Rectal smooth muscle tissue (tissue), 1 donor: ENCODE results near the gene CFAP221.

Experiments used
- H3K27ac ChIP-seq: one replicate; pipeline ENCODE4 v1.7.0; 2013; ENCODE audit warnings: low read depth, low read length, inconsistent platforms
- H3K27me3 ChIP-seq: one replicate; pipeline ENCODE4 v1.7.0; 2013; ENCODE audit warnings: low read length; ENCODE audit not compliant: control insufficient read depth, insufficient read depth
- H3K36me3 ChIP-seq: one replicate; pipeline ENCODE4 v1.7.0; 2013; ENCODE audit warnings: low read length; ENCODE audit not compliant: control insufficient read depth, insufficient read depth
- H3K4me1 ChIP-seq: one replicate; pipeline ENCODE4 v1.7.0; 2013; ENCODE audit warnings: low read length; ENCODE audit not compliant: control insufficient read depth, insufficient read depth
- H3K4me3 ChIP-seq: one replicate; pipeline ENCODE4 v1.7.0; 2013; ENCODE audit warnings: low read length
- H3K9ac ChIP-seq: one replicate; pipeline ENCODE4 v1.7.0; 2013; ENCODE audit warnings: low read length

The CFAP221 gene

GRCh38 chr2:119544939-119545475, 758 bp downstream of the CFAP221 start:
- H3K27ac ChIP-seq: no peak overlapping the region
- no peaks in the 10 kb centered on the region for H3K27me3 ChIP-seq
- no peaks in the 10 kb centered on the region for H3K36me3 ChIP-seq
- peaks cover 5% of the 10 kb centered on the region for H3K4me1 ChIP-seq
- peak overlapping the region; percentile 57 for H3K4me3 ChIP-seq
- no peak overlapping the region for H3K9ac ChIP-seq

- Histone ChIP-seq H3K27ac (no peak overlapping the region), H3K4me3 (no peak overlapping the region), H3K4me1 (peaks cover 5% of the 10 kb centered on the region), H3K27me3 (no peaks in the 10 kb centered on the region), H3K36me3 (no peaks in the 10 kb centered on the region), H3K9ac (no peak overlapping the region)
Measured at GRCh38 chr2:119545754-119546446, 1.7 kb downstream of the CFAP221 start.

GRCh38 chr2:119546447-119546767, 2.2 kb downstream of the CFAP221 start:
- Histone ChIP-seq H3K27ac (no peak overlapping the region), H3K4me3 (no peak overlapping the region), H3K27me3 (no peaks in the 10 kb centered on the region), H3K4me1 (peaks cover 5% of the 10 kb centered on the region), H3K9ac (no peak overlapping the region), H3K36me3 (no peaks in the 10 kb centered on the region)

- Histone ChIP-seq H3K27ac (no peak overlapping the region), H3K4me1 (peaks cover 5% of the 10 kb centered on the region), H3K9ac (no peak overlapping the region), H3K36me3 (no peaks in the 10 kb centered on the region), H3K4me3 (no peak overlapping the region), H3K27me3 (no peaks in the 10 kb centered on the region)
Measured at GRCh38 chr2:119548516-119549120, 4.4 kb downstream of the CFAP221 start.

- no peaks in the 10 kb centered on the region for H3K36me3 ChIP-seq
- no peak overlapping the region for H3K27ac ChIP-seq
- no peak overlapping the region for H3K9ac ChIP-seq
- no peaks in the 10 kb centered on the region for H3K27me3 ChIP-seq
- H3K4me3 ChIP-seq: no peak overlapping the region
- H3K4me1 ChIP-seq: peaks cover 3% of the 10 kb centered on the region
Measured at GRCh38 chr2:119549241-119549640, 5.0 kb downstream of the CFAP221 start.

GRCh38 chr2:119550346-119550745, 6.1 kb downstream of the CFAP221 start:
- Histone ChIP-seq H3K27ac (no peak overlapping the region), H3K9ac (no peak overlapping the region), H3K4me1 (no peaks in the 10 kb centered on the region), H3K36me3 (no peaks in the 10 kb centered on the region), H3K27me3 (no peaks in the 10 kb centered on the region), H3K4me3 (no peak overlapping the region)

- H3K9ac ChIP-seq: no peak overlapping the region
Measured at GRCh38 chr2:119550856-119551255, 6.6 kb downstream of the CFAP221 start.

GRCh38 chr2:119552902-119553301, 8.7 kb downstream of the CFAP221 start:
- H3K27ac ChIP-seq: no peak overlapping the region
- no peaks in the 10 kb centered on the region for H3K27me3 ChIP-seq
- H3K36me3 ChIP-seq: no peaks in the 10 kb centered on the region
- no peak overlapping the region for H3K9ac ChIP-seq
- no peak overlapping the region for H3K4me3 ChIP-seq
- H3K4me1 ChIP-seq: no peaks in the 10 kb centered on the region

More at GRCh38 chr2:119550856-119551255, 6.6 kb downstream of the CFAP221 start:
- Histone ChIP-seq H3K36me3 (no peaks in the 10 kb centered on the region), H3K27ac (no peak overlapping the region), H3K4me3 (no peak overlapping the region), H3K4me1 (no peaks in the 10 kb centered on the region), H3K27me3 (no peaks in the 10 kb centered on the region)

GRCh38 chr2:119553687-119554344, 9.6 kb downstream of the CFAP221 start:
- no peak overlapping the region for H3K4me3 ChIP-seq
- H3K4me1 ChIP-seq: no peaks in the 10 kb centered on the region
- H3K27ac ChIP-seq: no peak overlapping the region
- no peaks in the 10 kb centered on the region for H3K27me3 ChIP-seq
- no peak overlapping the region for H3K9ac ChIP-seq
- H3K36me3 ChIP-seq: no peaks in the 10 kb centered on the region

GRCh38 chr2:119565481-119565880, 21.2 kb downstream of the CFAP221 start:
- Histone ChIP-seq H3K4me3 (no peak overlapping the region), H3K9ac (no peak overlapping the region), H3K36me3 (no peaks in the 10 kb centered on the region), H3K27ac (no peak overlapping the region), H3K4me1 (no peaks in the 10 kb centered on the region), H3K27me3 (no peaks in the 10 kb centered on the region)

- Histone ChIP-seq H3K27ac (no peak overlapping the region), H3K36me3 (no peaks in the 10 kb centered on the region), H3K27me3 (no peaks in the 10 kb centered on the region), H3K9ac (no peak overlapping the region), H3K4me1 (no peaks in the 10 kb centered on the region), H3K4me3 (no peak overlapping the region)
Measured at GRCh38 chr2:119567292-119567691, 23.0 kb downstream of the CFAP221 start.

GRCh38 chr2:119574108-119574815, 30.0 kb downstream of the CFAP221 start:
- Histone ChIP-seq H3K9ac (no peak overlapping the region), H3K36me3 (no peaks in the 10 kb centered on the region), H3K4me1 (peaks cover 3% of the 10 kb centered on the region), H3K27me3 (no peaks in the 10 kb centered on the region), H3K27ac (no peak overlapping the region), H3K4me3 (no peak overlapping the region)
